CD4-positive, alpha-beta T cell treated with Interleukin-12 subunit alpha and Interleukin-12 subunit beta, for 1 hour (primary cell): Measurements from ENCODE around the gene GPR31.

ENCODE experiments used
- DNase-seq: peaks from one replicate; pipeline ENCODE4 v3.0.0-alpha.2; 2020

GPR31 gene

DNA sequence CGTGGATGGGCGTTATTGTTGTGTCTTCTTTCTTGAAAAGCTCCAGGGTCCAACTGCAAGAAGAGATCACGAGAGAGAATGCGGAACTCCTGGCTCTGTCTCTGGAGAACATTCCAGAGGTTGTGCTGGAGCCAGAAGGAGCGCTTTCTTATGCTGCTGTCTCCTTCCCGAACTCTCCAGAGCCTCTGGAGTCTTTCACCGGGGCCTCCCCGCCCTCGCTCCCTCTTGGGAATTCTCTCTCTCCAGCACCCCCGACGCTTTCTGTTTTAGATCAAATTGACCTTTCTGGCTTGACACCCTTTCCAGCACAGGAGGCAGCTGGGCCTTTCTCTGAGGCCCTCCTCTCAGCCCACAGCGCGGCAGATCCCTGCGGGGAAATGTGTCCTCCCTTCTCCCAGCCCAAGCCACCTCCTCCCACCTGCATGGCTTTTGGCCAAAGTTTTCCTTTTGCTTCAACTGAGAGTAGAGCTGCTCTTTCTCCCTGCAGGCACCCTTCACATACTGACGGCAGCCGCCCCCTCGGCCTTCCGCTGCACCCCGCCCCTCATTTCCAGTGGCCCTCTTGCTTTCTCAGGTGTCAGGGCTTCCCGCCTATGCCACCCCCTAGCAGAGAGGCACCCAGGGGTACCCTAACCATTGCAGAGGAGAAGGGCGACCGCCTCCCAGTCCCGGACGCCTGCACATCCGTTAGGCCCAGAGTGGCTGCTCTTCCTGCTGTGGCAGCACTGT is 41.5 kb downstream of the GPR31 start:
- no peak for DNase-seq

DNA sequence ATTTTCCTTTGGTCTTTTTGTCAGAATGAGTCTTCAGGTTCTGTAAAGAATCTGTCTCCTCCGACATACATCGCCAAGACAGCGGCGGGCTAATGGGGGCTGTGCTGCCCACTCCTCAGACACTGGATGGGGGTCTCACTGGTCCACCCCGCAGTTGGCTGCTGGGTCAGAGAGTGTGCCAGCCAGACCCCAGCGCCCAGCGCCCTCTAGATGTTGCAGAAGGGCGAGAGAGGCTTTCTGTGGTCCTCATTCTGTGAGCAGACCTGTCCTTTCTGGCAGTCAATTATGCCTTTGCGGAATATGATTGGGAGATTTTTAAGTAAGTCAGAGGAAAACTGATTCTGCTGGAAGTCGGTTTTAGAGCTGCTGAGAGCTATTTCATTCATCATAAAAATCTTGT is 42.7 kb downstream of the GPR31 start:
- no peak for DNase-seq

DNA sequence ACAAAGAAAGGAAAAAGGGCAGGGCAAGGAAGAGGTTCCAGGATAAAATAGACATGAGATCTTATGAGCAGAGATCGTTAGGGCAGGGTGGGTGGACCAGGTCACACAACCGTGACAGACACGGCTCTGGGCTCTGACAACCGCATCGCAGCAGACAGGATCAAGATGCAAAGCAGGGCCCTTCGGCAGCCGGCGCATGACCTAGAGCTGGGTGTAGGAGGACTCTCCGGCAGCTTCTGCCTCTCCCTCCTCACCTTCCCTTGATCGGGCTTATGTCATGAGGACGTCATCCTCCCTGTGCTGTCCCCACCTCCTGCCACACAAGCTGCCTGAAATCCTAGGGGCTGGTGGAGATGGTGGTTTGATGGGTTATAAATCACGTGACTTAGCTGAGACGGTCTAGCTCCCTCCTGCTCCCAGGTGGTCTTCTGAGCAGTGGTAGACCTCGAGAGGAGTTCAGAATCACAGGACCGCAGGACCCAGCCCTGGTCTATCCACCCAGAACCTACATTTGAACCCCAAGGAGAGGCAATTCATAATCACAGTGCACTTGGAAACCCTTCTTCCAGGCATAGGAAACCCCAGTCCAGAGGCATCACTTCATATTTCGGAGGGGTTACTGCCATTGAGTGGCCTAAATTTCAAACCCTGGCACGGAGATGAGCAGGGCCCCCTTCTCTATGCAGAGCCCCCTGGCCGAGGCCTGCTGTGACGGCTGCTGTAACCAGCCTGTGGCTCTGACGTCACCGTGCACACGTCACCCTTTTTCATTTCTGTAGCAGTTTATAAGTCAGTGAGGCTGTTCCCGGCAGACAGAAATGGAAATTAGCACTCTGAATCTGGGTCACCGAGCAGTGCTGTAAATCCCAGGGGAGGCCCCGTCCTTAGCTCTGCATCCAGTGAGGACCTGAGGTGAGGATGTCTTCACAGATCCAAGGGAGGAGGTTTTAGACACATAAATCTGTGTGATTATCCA is 43.6 kb downstream of the GPR31 start:
- peak; percentile 72 for DNase-seq

DNA sequence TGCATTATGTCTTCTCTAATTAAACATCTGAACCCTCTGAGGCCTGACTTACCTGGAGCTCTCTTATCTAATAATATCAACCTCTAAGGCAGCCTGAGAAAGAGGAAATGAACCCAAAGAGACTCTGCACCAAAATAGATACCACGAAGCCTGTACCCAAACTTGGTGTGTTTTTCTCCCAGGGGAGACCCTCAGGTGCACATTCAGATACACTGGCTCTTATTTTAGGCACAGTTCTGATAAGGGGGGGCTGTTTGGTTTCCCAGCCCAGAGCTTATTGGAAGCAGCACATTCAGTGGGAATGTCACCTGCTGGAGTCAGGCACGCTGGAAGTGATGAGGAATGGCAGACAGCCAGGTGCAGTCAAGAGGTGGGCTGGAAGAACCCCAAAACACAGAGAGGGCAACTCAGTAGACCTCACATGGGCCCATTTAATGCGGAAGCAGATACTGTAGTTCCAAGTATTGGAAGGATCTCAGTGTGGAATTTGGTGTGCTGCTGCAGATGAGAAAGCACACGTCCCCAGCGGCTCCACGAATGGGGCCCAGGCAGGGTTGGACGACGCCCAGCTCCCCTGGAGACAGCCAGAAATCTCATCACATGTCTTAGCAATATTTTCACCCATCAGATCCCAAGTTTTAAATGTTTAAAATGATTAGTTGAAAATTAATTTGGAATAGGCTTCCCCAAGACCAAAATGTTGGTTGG is 44.6 kb downstream of the GPR31 start:
- DNase-seq, result no peak

DNA sequence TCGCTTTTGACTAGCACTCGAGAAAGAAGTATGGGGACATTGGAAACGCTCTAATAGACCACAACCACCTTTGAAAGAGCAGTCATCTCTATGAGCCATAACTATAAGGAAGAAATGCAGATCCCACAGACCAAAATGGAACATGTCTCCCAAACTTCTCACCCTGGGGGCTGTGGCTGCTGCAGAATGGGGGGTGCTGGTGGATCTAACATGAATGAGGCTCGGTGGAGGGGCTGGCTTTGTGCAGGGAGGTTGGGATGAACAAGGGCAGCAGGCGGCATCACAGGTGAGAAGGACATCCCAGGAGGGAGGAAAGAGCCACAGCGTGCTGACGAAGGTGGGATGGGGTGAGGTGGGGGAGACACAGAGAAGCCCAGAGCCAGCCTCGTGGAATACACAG is 45.4 kb downstream of the GPR31 start:
- no peak for DNase-seq

DNA sequence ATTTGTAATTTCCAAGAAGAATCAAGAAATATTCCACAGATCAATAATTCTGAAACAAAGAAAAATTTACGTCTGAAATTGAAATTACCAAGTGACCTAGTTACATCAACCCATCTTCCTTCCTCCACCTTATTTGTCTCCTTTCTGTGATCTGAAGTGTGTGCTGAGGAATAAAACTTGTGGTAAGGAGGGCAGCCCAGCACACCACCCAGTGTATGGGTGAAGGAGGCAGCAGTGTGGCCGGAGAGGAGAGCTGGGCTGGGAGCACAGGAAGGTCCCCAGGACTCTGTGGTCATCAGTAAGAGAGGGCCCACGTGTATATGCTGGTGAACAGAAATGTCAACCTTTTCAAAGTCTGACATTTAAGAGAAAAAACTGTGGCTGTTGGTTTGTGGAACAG is 46.2 kb downstream of the GPR31 start:
- no peak for DNase-seq

DNA sequence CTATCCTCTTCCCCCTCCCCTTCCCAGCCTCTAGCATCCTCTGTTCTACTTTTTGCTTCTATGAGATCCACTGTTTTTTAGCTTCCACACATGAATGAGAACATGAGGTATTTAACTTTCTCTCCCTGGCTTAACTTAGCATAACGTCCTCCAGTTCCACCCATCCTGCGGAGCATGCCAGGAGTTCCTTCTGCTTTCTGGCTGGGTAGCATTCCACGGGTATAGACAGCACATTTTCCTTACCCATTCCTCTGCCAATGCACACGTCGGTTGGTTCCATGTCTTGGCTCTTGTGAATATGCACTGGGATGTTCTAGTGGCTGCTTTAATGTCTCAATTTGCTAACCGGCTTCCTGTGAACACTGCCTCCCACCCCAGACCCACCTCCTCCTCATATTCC is 48.1 kb downstream of the GPR31 start:
- no peak for DNase-seq

DNA sequence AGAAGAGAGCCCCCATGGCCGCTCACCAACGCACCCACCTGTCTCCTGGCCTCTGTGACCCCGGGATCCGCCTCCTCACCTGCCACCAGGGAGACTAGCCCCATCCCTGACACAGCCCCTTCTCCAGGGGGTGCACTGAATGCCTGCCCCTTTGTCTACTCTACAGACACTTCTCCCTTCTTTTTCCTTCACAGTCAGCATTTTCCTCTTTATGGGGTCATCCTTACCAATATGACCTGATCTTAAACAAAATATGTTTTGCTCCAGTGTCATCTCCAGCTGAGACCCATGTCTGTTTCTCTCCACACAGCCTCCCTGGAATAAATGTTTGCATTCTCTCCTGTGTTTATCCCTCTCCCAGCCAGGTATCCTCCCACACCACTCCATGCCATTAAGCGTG is 49.5 kb downstream of the GPR31 start:
- DNase-seq, result no peak

DNA sequence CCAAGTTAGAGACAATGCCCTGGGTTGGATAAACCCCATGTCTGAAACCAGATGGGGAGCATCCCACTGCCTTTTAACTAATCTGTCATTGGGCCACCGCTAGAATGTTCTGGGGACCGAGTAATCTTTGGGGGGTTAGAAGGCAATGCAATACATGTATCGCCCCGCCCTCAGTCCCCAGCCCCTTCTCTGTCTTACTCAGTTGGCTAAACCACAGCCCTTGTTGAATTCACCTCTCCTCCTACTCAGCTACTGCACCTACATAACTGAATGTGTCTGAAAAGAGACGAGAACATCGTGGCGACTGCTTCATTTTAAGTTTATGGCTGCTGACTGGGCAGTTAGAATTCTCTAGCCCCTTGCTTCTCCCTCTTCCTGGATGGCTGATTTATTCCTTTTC is 50.0 kb downstream of the GPR31 start:
- no peak for DNase-seq

DNA sequence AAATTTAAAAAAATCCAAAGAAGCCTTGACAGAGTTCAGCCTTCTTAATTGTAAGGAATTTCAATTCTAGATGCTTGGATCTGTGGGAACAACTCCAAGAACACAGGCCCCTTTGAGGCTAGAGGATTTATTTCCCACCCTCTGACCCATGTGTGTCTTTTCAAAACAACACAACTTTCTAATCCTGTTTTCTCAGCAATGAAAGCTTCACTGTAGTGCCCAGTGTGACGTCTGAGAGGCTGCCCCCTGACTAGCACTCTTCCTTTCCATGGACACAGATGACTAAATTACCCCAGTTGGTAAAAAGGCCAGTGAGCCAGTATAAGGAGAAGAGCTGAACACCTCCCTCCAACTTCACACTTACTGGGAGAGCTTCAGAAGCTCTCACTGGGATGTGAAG is 51.4 kb downstream of the GPR31 start:
- no peak for DNase-seq
